HG03045 (cell line): Measurements from ENCODE around the gene ZBTB37.
"Not testable (repeated sequence)": the region's sequence is repeated elsewhere in the genome, so short reads cannot be mapped to it uniquely, and the experiment has no call there.

Source experiments
- ATAC-seq: cut with Tn5 transposase; IDR thresholded peaks from one replicate; pipeline ENCODE4 v1.9.1; 2021; ENCODE audit warnings: mild to moderate bottlenecking, moderate library complexity; ENCODE audit not compliant: unreplicated experiment

Gene ZBTB37

GRCh38 chr1:173868266-173869020 lies at the start of gene ZBTB37:
ZBTB37 (plus strand) TSS chr1:173868380; CDS start chr1:173870226, 1,846 bp downstream.
- ATAC-seq, result peak; percentile 67

- no peak for ATAC-seq
Observed at GRCh38 chr1:173818459-173818858, 49.7 kb upstream of the ZBTB37 start.

GRCh38 chr1:173821680-173822079 lies 46.5 kb upstream of the ZBTB37 start:
- ATAC-seq, result no peak

- ATAC-seq, result peak; percentile 36
Observed at GRCh38 chr1:173823781-173824314, 44.3 kb upstream of the ZBTB37 start.

GRCh38 chr1:173824315-173825081 lies 43.7 kb upstream of the ZBTB37 start, which contains the start of the genes CENPL and DARS2:
CENPL (minus strand) TSS chr1:173824883; CDS start chr1:173811299, 13,584 bp downstream.
DARS2 (plus strand) TSS chr1:173824673; CDS start chr1:173825230, 557 bp downstream.
- ATAC-seq, result peak; percentile 82

- no peak for ATAC-seq
Observed at GRCh38 chr1:173827611-173828010, 40.6 kb upstream of the ZBTB37 start.

- ATAC-seq, result no peak
Observed at GRCh38 chr1:173832748-173833147, 35.4 kb upstream of the ZBTB37 start.

- ATAC-seq, result no peak
Observed at GRCh38 chr1:173852105-173852504, 16.1 kb upstream of the ZBTB37 start.

- no peak for ATAC-seq
Observed at GRCh38 chr1:173853074-173853473, 15.1 kb upstream of the ZBTB37 start.

GRCh38 chr1:173856014-173856413 lies 12.2 kb upstream of the ZBTB37 start:
- no peak for ATAC-seq

GRCh38 chr1:173856903-173857302 lies 11.3 kb upstream of the ZBTB37 start:
- ATAC-seq, result no peak

GRCh38 chr1:173857363-173857917 lies 10.7 kb upstream of the ZBTB37 start:
- no peak for ATAC-seq

- not testable (repeated sequence) for ATAC-seq
Observed at GRCh38 chr1:173859547-173859946, 8.6 kb upstream of the ZBTB37 start.

GRCh38 chr1:173860065-173860464 lies 8.1 kb upstream of the ZBTB37 start:
- no peak for ATAC-seq

GRCh38 chr1:173861731-173862145 lies 6.4 kb upstream of the ZBTB37 start:
- ATAC-seq, result no peak

- not testable (repeated sequence) for ATAC-seq
Observed at GRCh38 chr1:173862146-173862768, 5.9 kb upstream of the ZBTB37 start.

GRCh38 chr1:173862769-173863223 lies 5.4 kb upstream of the ZBTB37 start:
- ATAC-seq, result no peak

GRCh38 chr1:173863224-173864161 lies 4.7 kb upstream of the ZBTB37 start:
- no peak for ATAC-seq

GRCh38 chr1:173864179-173864867 lies 3.9 kb upstream of the ZBTB37 start:
- no peak for ATAC-seq
